ENCODE measurements around the gene SLC25A21. TPM values are rescaled to one million over a fixed set of nuclear protein-coding genes. Genes with fewer than 3 reads are reported as not detected.

Gene SLC25A21
- total RNA-seq, 1 experiment from 2014 or later = 1.4 TPM

DNA sequence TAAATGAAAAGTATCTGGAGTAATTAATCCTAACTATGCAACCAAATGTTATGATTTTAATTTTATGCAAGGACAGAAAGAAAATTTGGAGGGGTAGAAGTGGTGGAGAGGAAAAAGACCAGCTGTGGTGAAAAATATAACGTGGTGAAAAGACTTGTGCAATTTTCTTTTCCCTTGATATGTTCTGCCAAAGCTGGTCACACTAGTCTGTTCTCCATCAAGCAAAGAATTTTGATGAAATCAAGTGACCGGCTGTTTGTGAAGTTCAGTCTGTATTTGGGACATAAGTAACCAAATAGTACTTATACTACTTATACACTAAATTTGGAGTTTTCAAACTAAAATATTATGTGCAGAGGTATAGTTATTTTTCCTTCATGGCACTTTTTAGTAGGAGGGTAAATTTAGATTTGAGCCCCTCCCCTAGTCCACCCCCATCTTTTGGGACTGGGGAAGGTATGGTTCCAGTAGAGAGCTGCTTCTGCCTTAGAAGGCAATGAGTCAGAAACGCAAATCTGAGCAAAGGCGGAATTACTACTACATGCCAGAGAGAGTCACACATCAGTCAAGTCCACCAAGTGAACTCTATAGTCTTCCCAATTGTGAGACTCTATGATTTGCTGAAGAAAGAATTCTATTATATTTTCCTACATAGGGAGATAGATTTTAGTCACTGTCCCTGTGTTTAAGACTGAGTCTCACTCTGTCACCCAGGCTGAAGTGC lies 229.7 kb downstream of the SLC25A21 start:
- POLR2A ChIA-PET = interaction anchor here (0.6 to 3.4 kb wide), 18 partner anchors 12 to 389 kb away, joined by 3 to 28 read pairs (median 4); partner anchors contain the start of gene PAX9
- no peaks in the 10 kb centered on the region for H3K36me3 Mint-ChIP-seq (ENCODE audit: insufficient read depth, unreplicated experiment)
- peak overlapping the region; percentile 96 for H3K27ac Mint-ChIP-seq (ENCODE audit: low read depth, unreplicated experiment)
- intact Hi-C loops (cut with micrococcal nuclease) = loop anchor here (1.0 to 5.0 kb wide), 5 partner anchors 169 to 390 kb away; partner anchors contain the start of gene PAX9
- CTCF ChIA-PET = interaction anchor here (0.6 to 7.7 kb wide), 58 partner anchors 8 to 872 kb away, joined by 3 to 157 read pairs (median 5); partner anchors contain the start of genes NKX2-8 and PAX9
- TF ChIP-seq, protein P1, sequence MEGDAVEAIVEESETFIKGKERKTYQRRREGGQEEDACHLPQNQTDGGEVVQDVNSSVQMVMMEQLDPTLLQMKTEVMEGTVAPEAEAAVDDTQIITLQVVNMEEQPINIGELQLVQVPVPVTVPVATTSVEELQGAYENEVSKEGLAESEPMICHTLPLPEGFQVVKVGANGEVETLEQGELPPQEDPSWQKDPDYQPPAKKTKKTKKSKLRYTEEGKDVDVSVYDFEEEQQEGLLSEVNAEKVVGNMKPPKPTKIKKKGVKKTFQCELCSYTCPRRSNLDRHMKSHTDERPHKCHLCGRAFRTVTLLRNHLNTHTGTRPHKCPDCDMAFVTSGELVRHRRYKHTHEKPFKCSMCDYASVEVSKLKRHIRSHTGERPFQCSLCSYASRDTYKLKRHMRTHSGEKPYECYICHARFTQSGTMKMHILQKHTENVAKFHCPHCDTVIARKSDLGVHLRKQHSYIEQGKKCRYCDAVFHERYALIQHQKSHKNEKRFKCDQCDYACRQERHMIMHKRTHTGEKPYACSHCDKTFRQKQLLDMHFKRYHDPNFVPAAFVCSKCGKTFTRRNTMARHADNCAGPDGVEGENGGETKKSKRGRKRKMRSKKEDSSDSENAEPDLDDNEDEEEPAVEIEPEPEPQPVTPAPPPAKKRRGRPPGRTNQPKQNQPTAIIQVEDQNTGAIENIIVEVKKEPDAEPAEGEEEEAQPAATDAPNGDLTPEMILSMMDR (IDR thresholded peaks at IDR 0.05; ENCODE audit: unreplicated experiment) = no peak
- H3K27me3 Mint-ChIP-seq (ENCODE audit: insufficient read depth, unreplicated experiment) = no peaks in the 10 kb centered on the region
- H3K9me3 Mint-ChIP-seq (ENCODE audit: unreplicated experiment) = no peaks in the 10 kb centered on the region
- no peak overlapping the region for H3K4me3 Mint-ChIP-seq (ENCODE audit: unreplicated experiment)
- H3K4me1 Mint-ChIP-seq (ENCODE audit: insufficient read depth, unreplicated experiment) = peaks cover 24% of the 10 kb centered on the region
- peak; percentile 55 for DNase-seq (ENCODE audit: unreplicated experiment)
- BruUV-seq (replicated peaks) = no TSS peak

DNA sequence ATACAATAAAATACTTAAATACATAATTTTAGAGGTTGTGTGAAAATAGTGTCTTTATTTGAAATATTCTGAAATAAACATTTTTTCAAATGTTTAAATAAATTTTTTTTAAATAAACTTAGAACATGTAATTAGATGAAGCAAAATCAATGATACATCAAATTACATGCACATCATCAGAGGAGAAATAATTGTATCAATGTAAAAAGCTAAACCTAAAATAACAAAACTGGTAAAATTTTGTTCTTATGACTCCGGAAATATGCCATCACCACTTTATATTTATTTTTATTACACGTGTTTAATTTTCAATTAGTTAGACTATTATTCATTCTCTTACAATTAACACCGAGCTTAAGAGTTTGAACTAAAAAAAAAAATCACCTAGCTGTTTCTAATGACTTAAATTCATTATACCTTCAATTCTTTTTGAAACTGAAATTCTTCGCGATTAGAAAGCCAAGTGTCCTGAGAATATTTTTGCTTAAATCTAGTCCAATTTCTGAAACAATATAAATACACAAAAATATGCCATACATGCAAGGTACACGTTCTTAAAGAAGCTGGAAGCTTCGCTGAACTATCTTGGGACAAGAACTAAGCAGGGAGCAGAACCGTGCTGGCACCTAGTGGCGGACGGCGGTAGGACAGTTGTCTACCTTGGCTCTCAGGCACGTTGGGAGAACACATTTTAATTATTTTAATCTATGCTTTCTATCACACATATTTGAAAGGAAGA lies 230.5 kb downstream of the SLC25A21 start:
- ChIA-PET CTCF (interaction anchor here (0.6 to 7.7 kb wide), 77 partner anchors 8 to 1185 kb away, joined by 3 to 157 read pairs (median 4); partner anchors contain the start of genes NKX2-8 and PAX9), POLR2A (interaction anchor here (0.6 to 3.4 kb wide), 15 partner anchors 12 to 388 kb away, joined by 3 to 28 read pairs (median 4); partner anchors contain the start of gene PAX9)
- H3K27ac Mint-ChIP-seq (ENCODE audit: low read depth, unreplicated experiment) = peak overlapping the region; percentile 96
- no TSS peak for BruUV-seq (replicated peaks)
- DNase-seq (ENCODE audit: unreplicated experiment) = peak; percentile 78
- no peaks in the 10 kb centered on the region for H3K27me3 Mint-ChIP-seq (ENCODE audit: insufficient read depth, unreplicated experiment)
- intact Hi-C loops (cut with micrococcal nuclease) = loop anchor here (1.0 to 5.0 kb wide), 6 partner anchors 169 to 389 kb away; partner anchors contain the start of gene PAX9
- H3K4me3 Mint-ChIP-seq (ENCODE audit: unreplicated experiment) = no peak overlapping the region
- no peaks in the 10 kb centered on the region for H3K36me3 Mint-ChIP-seq (ENCODE audit: insufficient read depth, unreplicated experiment)
- TF ChIP-seq, protein P1 (IDR thresholded peaks at IDR 0.05; ENCODE audit: unreplicated experiment) = peak; percentile 90
- peaks cover 24% of the 10 kb centered on the region for H3K4me1 Mint-ChIP-seq (ENCODE audit: insufficient read depth, unreplicated experiment)
- no peaks in the 10 kb centered on the region for H3K9me3 Mint-ChIP-seq (ENCODE audit: unreplicated experiment)

GRCh38 chr14:36940476-36940875 lies 231.9 kb downstream of the SLC25A21 start:
- no peaks in the 10 kb centered on the region for H3K9me3 Mint-ChIP-seq (ENCODE audit: unreplicated experiment)
- peaks cover 23% of the 10 kb centered on the region for H3K4me1 Mint-ChIP-seq (ENCODE audit: insufficient read depth, unreplicated experiment)
- intact Hi-C loops (cut with micrococcal nuclease) = loop anchor here (5.0 kb wide), 1 partner anchor 278 kb away; the partner anchor contains the start of gene PAX9
- no TSS peak for BruUV-seq (replicated peaks)
- no peaks in the 10 kb centered on the region for H3K36me3 Mint-ChIP-seq (ENCODE audit: insufficient read depth, unreplicated experiment)
- POLR2A ChIA-PET = no interaction called here
- no peak overlapping the region for H3K27ac Mint-ChIP-seq (ENCODE audit: low read depth, unreplicated experiment)
- no peak for DNase-seq (ENCODE audit: unreplicated experiment)
- H3K27me3 Mint-ChIP-seq (ENCODE audit: insufficient read depth, unreplicated experiment) = no peaks in the 10 kb centered on the region
- CTCF ChIA-PET = interaction anchor here (5.2 to 7.7 kb wide), 3 partner anchors 177 to 386 kb away, joined by 56 to 157 read pairs (median 57); no protein-coding TSS in a partner anchor
- no peak overlapping the region for H3K4me3 Mint-ChIP-seq (ENCODE audit: unreplicated experiment)
- TF ChIP-seq, protein P1 (IDR thresholded peaks at IDR 0.05; ENCODE audit: unreplicated experiment) = no peak

Measured in MCF 10A (cell line).